SKM-1 (cell line): ENCODE results near the gene CAMK2B.

ENCODE experiments used
- DNase-seq: peaks from one replicate; lab custom pipeline; 2025; ENCODE audit not compliant: unreplicated experiment; lab: John Stamatoyannopoulos, UW

The CAMK2B gene

GRCh38 chr7:44325201-44325671, at the start of gene CAMK2B:
Gene CAMK2B, minus strand, starts transcription at chr7:44325594. Its CDS starts 173 bp downstream, at chr7:44325421.
- DNase-seq = no peak

- no peak for DNase-seq
These were observed 48.8 kb upstream of the CAMK2B start for GRCh38 chr7:44374007-44374763.

DNA sequence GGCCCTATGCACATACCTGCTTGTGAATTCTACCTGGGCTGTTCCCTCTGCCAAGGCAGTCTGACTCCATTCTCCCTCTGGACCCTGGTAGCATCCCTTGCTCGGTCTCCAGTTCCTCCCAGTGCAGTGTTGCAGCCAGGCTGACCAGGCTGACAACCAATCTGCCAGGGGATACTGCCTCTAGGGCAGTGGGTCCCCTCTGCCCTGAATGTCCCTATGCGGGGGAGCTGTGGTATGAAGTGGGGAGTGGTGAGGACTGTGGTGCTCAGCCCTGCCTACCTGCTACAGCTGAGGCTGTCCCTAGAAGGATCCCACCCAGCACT, 48.0 kb upstream of the CAMK2B start:
- DNase-seq = no peak

GRCh38 chr7:44372560-44373417, 47.4 kb upstream of the CAMK2B start:
- DNase-seq = no peak

DNA sequence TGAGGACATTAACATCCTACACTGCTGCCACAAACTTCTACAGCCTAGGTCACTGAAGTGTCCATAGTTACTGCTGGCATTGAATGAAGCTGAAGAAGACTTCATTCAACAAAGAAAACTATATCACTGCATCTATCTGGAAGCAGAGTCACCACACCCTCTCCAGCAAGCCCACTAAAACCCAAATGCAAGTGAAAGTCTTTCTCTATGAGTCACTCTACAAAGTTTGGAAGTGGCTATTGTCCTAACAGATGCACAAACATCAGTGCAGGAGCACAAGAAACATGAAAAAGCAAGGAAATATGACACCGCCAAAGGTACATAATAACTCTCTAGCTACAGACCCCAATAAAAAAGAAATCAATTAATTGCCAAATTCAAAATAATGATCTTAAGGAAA, 43.5 kb upstream of the CAMK2B start:
- DNase-seq = no peak

- DNase-seq = no peak
These were observed 43.1 kb upstream of the CAMK2B start for GRCh38 chr7:44368455-44368854.

- DNase-seq = no peak
These were observed 42.2 kb upstream of the CAMK2B start for GRCh38 chr7:44367475-44368043.

GRCh38 chr7:44366986-44367385, 41.6 kb upstream of the CAMK2B start:
- no peak for DNase-seq

- no peak for DNase-seq
These were observed 28.3 kb upstream of the CAMK2B start for GRCh38 chr7:44353668-44354067.

DNA sequence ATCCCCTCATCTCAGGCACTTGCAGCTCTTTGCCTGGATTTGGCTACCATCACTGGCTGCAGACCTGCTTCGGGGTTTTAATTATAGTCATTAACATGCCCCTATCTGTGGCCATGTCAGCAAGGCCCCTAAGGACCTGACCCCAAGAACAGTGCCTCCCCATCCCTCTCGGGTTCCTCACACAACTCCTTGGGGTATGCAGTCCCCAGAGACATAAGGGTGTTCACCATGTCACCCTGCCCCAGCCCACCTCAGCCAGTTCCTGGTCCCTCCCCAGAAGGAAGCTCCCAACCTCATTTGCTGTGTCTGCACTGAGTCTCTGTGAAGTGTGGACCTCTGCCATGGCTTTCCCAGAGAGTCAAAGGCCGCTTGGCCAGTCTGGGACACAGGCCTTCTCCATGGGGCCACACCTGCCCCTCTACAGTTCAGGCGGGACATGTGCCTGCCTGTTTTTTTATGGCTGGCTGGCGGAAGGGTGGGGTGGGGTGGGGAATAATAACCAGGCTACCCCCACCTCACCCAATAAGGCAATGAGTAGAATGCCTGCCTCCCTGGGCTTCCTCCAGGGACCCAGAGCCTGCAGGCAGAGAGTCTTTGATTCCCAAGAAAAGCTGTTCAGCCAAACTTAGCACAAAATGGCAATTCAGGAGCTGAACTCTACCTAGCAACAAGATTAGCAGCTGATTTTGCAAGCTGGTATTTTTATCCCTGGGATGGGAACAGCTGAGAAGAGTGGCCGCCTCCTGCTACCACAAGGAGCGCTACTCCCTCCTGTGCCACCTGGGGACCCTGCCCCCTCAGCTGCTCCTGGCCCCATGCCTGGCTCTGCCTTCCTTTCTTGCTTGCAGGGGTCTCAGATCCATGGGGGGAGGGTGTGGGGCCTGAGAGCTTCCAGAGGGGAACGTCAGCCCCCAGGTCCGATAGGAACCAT, 23.7 kb upstream of the CAMK2B start:
- DNase-seq = no peak

GRCh38 chr7:44348300-44348699, 22.9 kb upstream of the CAMK2B start:
- no peak for DNase-seq

- no peak for DNase-seq
These were observed 22.2 kb upstream of the CAMK2B start for GRCh38 chr7:44347546-44348114.

DNA sequence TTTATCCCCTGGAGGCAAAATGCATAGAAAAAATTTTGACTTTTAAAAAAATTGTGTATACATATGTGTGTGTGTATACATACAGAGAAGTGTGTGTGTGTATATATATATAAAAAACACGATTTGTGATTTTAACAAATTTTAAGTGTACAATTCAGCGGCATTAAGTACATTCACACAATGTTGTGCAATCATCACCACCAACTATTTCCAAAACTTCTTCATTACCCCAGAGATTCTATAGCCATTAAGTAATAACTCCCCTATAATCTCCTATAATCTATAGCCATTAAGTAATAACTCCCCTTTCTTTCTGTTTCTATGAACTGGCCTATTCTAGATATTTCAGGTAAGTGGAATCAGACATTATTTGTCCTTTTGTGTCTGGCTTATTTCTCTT, 20.7 kb upstream of the CAMK2B start:
- no peak for DNase-seq

GRCh38 chr7:44341401-44341800, 16.0 kb upstream of the CAMK2B start:
- no peak for DNase-seq

DNA sequence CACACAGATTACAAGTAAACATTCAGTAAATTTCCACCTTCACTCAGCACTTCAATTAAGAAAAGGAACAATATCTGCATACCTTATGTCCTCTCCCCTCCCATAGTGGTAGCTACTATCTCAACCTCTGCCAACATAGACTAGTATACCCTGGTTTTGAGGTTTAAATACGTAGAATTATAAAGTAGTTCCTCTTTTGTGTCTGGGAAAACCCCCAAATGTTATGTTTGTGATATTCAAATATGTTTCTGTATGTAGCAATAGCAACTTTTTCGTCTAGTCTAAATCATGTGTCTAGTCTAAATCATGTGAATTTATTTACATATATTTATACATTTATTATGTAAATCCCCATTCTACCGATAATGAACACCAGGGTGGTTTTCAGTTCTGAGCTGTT, 13.2 kb upstream of the CAMK2B start:
- DNase-seq = no peak

- DNase-seq = no peak
These were observed 11.1 kb upstream of the CAMK2B start for GRCh38 chr7:44336491-44336890.

- DNase-seq = no peak
These were observed 9.8 kb upstream of the CAMK2B start for GRCh38 chr7:44335184-44335583.

GRCh38 chr7:44334734-44335097, 9.3 kb upstream of the CAMK2B start:
- DNase-seq = no peak

- no peak for DNase-seq
These were observed 8.7 kb upstream of the CAMK2B start for GRCh38 chr7:44333911-44334733.

DNA sequence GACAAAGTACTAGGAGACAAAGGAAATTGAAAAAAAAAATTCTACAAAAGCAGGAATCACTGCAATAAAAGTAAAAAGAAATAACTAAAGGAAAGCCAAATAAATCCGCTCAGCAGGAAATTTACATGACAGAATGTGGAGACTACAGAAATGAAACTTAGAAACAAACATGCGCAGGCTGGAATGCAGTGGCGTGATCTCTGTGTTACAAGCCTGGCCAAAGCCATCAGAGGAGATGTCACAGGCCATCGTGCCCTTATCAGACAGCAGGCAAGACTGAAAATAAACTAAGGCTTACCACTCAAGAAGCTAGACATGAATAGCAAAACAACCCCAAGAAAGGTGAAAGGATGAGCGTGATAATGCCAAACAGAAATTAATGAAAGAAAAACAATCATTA, 6.3 kb upstream of the CAMK2B start:
- no peak for DNase-seq
